Spleen (tissue), 11 donors: ENCODE measurements around the gene IL13RA1. TPM values are rescaled to one million over a fixed set of nuclear protein-coding genes. Genes with fewer than 3 reads are reported as not detected.

Experiments used
- DNase-seq: peaks from one replicate; pipeline ENCODE4 v3.0.0-alpha.2; 2020
- H3K27ac ChIP-seq, 8 donors: fragments of 200-600 bp; sonication (generic) in 7 of 8; 1 replicate in 4 of 8; 2 replicates in 4 of 8; pipeline versions ENCODE4 v1.5.0 to v1.8.0; 2016 to 2021; ENCODE audit warnings: inconsistent platforms in 4 of 8, mild to moderate bottlenecking in 4 of 8, moderate library complexity in 1 of 8
- H3K27me3 ChIP-seq, 7 donors: fragments of 200-600 bp; sonication (generic) in 6 of 7; replicated peaks in 1 of 7; 1 replicate in 4 of 7; 2 replicates in 3 of 7; pipeline versions ENCODE4 v1.5.0 to v1.8.0; 2016 to 2021; ENCODE audit warnings: inconsistent platforms in 3 of 7, mild to moderate bottlenecking in 1 of 7
- H3K36me3 ChIP-seq, 6 donors: fragments of 200-600 bp; sonication (generic) in 5 of 6; 1 replicate in 4 of 6; 2 replicates in 2 of 6; pipeline versions ENCODE4 v1.5.0 to v1.8.0; 2016 to 2021; ENCODE audit warnings: inconsistent platforms in 2 of 6
- H3K4me1 ChIP-seq, 6 donors: fragments of 200-600 bp; sonication (generic) in 5 of 6; 1 replicate in 3 of 6; 2 replicates in 3 of 6; pipeline versions ENCODE4 v1.5.0 to v1.8.0; 2016 to 2021; ENCODE audit warnings: inconsistent platforms in 3 of 6
- H3K4me3 ChIP-seq, 8 donors: fragments of 200-600 bp; sonication (generic) in 7 of 8; 1 replicate in 4 of 8; 2 replicates in 4 of 8; pipeline versions ENCODE4 v1.5.0 to v1.8.0; 2016 to 2021; ENCODE audit warnings: inconsistent platforms in 4 of 8, mild to moderate bottlenecking in 4 of 8, moderate library complexity in 2 of 8
- H3K9me3 ChIP-seq, 8 donors: fragments of 200-600 bp; sonication (generic) in 7 of 8; 1 replicate in 4 of 8; 2 replicates in 4 of 8; pipeline versions ENCODE4 v1.5.0 to v1.8.0; 2016 to 2021; ENCODE audit warnings: inconsistent platforms in 4 of 8
- CTCF ChIP-seq, 11 experiments: fragments of 200-600 bp in 7 of 11; fragments of 450-650 bp in 4 of 11; sonication (generic) in 4 of 11; IDR thresholded peaks in 8 of 11; conservative IDR thresholded peaks in 3 of 11; 1 replicate in 7 of 11; 2 replicates in 4 of 11; pipeline versions ENCODE4 v1.4.0 to v1.8.0; 2016 to 2021; ENCODE audit warnings: antibody characterized with exemption in 11 of 11, inconsistent platforms in 4 of 11, mild to moderate bottlenecking in 1 of 11
- POLR2A ChIP-seq, 3 donors: fragments of 450-650 bp; IDR thresholded peaks; one replicate each; pipeline ENCODE4 v1.5.1; 2017; ENCODE audit warnings: antibody characterized with exemption in 3 of 3, mild to moderate bottlenecking in 1 of 3
- POLR2AphosphoS5 ChIP-seq, 3 donors: sonication (generic); formaldehyde crosslinking; IDR thresholded peaks; one replicate each; pipeline ENCODE4 v1.5.1; 2017; ENCODE audit warnings: antibody characterized with exemption in 3 of 3
- WGBS, 5 donors: extraction: QIAGEN DNeasy Blood & Tissue Kit in 3 of 5; methylation state at CpG; one replicate each; pipeline versions ENCODE4 v1.1.5 to v1.1.7; 2013 to 2018; 5-methylcytosine and 5-hydroxymethylcytosine counted together
- intact Hi-C: fragments of 100-400 bp; cut with DNase I; formaldehyde crosslinking; loops from one replicate; pipeline ENCODE4 v1.15.0; 2023; ENCODE audit warnings: low total_unique reads
- polyA plus RNA-seq, 3 donors: library from polyadenylated mRNA; stranded (reverse); fragments of 200-250 nt; gene quantifications; one replicate each; pipeline ENCODE4 v1.2.1, GENCODE V29; 2013
- total RNA-seq, 7 donors: library from RNA; depleted of rRNA in 3 of 7; stranded (reverse); fragments of >200 nt in 3 of 7; fragmentation: NEBNext Ultra II Directional in 4 of 7; extraction: Animal tissue kit (Norgen Biotek cat#: 25700) in 4 of 7; gene quantifications; one replicate each; pipeline versions ENCODE4 v1.1.0 to v1.2.1, GENCODE V29; 2016 to 2021
- donor health status: healthy with polysubstance abuse.
- donor health status: DM: no; HTN: no; CAD: no; lungs with moderate emphysema.
- donor health status: DM: no; HTN: no; CAD: no.
- donor health status: Bipolar disorder and iron deficiency.
- donor health status: healthy.
- donor health status: DM: no; HTN: no; CAD: no.
- donor health status: DM: yes; HTN: yes; CAD: no.

IL13RA1 gene
- total and polyA plus RNA-seq, 10 donors, result 17.5 to 67.1 (median 45.4) TPM

- TF ChIP-seq CTCF (IDR thresholded peaks at IDR 0.05 in 8 of 11, conservative IDR thresholded peaks at IDR 0.05 in 3 of 11) (no peak), POLR2AphosphoS5 (IDR thresholded peaks at IDR 0.05) (no peak), POLR2A (IDR thresholded peaks at IDR 0.05) (no peak)
- Histone ChIP-seq H3K4me3 (no peak overlapping the region), H3K36me3 (peaks cover 0 to 36% (median 0%) of the 10 kb centered on the region in 6 donors), H3K4me1 (peaks cover 0 to 9% (median 0%) of the 10 kb centered on the region in 6 donors), H3K27me3 (no peaks in the 10 kb centered on the region), H3K27ac (no peak overlapping the region), H3K9me3 (no peaks in the 10 kb centered on the region)
- 58 to 72% (median 65%) methylated on average over 2 of the region's 2 CpGs for WGBS, 5 donors
- DNase-seq, result no peak
- intact Hi-C loops, result no loop called here
Observed at GRCh38 chrX:118758511-118758910, 31.1 kb downstream of the IL13RA1 start.

DNA sequence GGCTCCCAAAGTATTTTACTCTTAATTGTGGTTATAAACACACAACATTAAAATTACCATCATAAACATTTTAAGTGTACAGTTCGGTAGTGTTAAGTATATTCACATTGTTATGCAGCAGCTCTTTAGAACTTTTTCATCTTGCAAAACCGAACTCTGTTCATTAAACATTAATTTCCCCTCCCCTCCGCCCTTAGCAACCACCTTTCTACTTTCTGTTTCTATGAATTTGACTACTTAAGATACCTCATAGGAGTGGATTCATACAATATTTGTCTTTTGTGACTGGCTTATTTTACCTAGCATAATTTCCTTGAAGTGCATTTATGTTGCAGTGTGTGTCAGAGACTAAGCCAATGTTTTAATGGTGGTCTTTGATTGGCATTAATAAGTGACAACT is 32.6 kb downstream of the IL13RA1 start:
- no peak overlapping the region for H3K27ac ChIP-seq
- no peaks in the 10 kb centered on the region for H3K9me3 ChIP-seq
- H3K27me3 ChIP-seq, result no peaks in the 10 kb centered on the region
- no peak for DNase-seq
- H3K36me3 ChIP-seq, result peaks cover 0 to 36% (median 0%) of the 10 kb centered on the region in 6 donors
- H3K4me1 ChIP-seq, result peaks cover 0 to 9% (median 0%) of the 10 kb centered on the region in 6 donors
- intact Hi-C loops, result no loop called here
- H3K4me3 ChIP-seq, result no peak overlapping the region
- no peak for TF ChIP-seq POLR2A (IDR thresholded peaks at IDR 0.05)
- TF ChIP-seq POLR2AphosphoS5 (IDR thresholded peaks at IDR 0.05), result no peak
- no peak for TF ChIP-seq CTCF (IDR thresholded peaks at IDR 0.05 in 8 of 11, conservative IDR thresholded peaks at IDR 0.05 in 3 of 11)
- WGBS, 5 donors, result 75 to 89% (median 81%) methylated on average over 3 of the region's 3 CpGs

GRCh38 chrX:118761939-118762707 is 34.7 kb downstream of the IL13RA1 start:
- DNase-seq, result no peak
- Histone ChIP-seq H3K36me3 (peaks cover 0 to 40% (median 0%) of the 10 kb centered on the region in 6 donors), H3K4me1 (no peaks in the 10 kb centered on the region), H3K4me3 (no peak overlapping the region), H3K27ac (no peak overlapping the region), H3K9me3 (no peaks in the 10 kb centered on the region), H3K27me3 (no peaks in the 10 kb centered on the region)
- TF ChIP-seq CTCF (IDR thresholded peaks at IDR 0.05 in 8 of 11, conservative IDR thresholded peaks at IDR 0.05 in 3 of 11), result no peak
- TF ChIP-seq POLR2AphosphoS5 (IDR thresholded peaks at IDR 0.05), result no peak
- TF ChIP-seq POLR2A (IDR thresholded peaks at IDR 0.05), result no peak
- intact Hi-C loops, result no loop called here
- 41 to 74% (median 72%) methylated on average over 5 of the region's 5 CpGs for WGBS, 5 donors

- Histone ChIP-seq H3K27me3 (no peaks in the 10 kb centered on the region), H3K9me3 (no peaks in the 10 kb centered on the region), H3K27ac (no peak overlapping the region), H3K4me1 (no peaks in the 10 kb centered on the region), H3K36me3 (peaks cover 0 to 45% (median 0%) of the 10 kb centered on the region in 6 donors), H3K4me3 (no peak overlapping the region)
- TF ChIP-seq POLR2A (IDR thresholded peaks at IDR 0.05), result no peak
- TF ChIP-seq CTCF (IDR thresholded peaks at IDR 0.05 in 8 of 11, conservative IDR thresholded peaks at IDR 0.05 in 3 of 11), result no peak
- no peak for TF ChIP-seq POLR2AphosphoS5 (IDR thresholded peaks at IDR 0.05)
- intact Hi-C loops, result no loop called here
- DNase-seq, result no peak
- WGBS, 5 donors, result 83 to 100% (median 92%) methylated on average over 1 of the region's 1 CpG
Observed at GRCh38 chrX:118763489-118763888, 36.1 kb downstream of the IL13RA1 start.
